ENCODE results near the gene SMLR1.

GRCh38 chr6:130815200-130816071 is 11.8 kb upstream of the SMLR1 start:
- TF ChIP-seq CTCF (IDR thresholded peaks at IDR 0.05) (no peak), POLR2A (IDR thresholded peaks at IDR 0.05) (no peak)
